GM20000 (cell line): ENCODE results near the gene FBN2.
"Not testable (repeated sequence)": the region's sequence is repeated elsewhere in the genome, so short reads cannot be mapped to it uniquely, and the experiment has no call there.

ENCODE experiments used
- DNase-seq: peaks from one replicate; pipeline ENCODE4 v3.0.0; 2012; ENCODE audit warnings: low spot score
- CTCF ChIP-seq: IDR thresholded peaks from 2 replicates; pipeline ENCODE4 v1.5.1; 2012; ENCODE audit warnings: mild to moderate bottlenecking, control low read depth; ENCODE audit errors: extremely low read depth, missing control alignments

FBN2 gene

GRCh38 chr5:128453121-128453520, 84.9 kb downstream of the FBN2 start:
- TF ChIP-seq CTCF = no peak
- no peak for DNase-seq

DNA sequence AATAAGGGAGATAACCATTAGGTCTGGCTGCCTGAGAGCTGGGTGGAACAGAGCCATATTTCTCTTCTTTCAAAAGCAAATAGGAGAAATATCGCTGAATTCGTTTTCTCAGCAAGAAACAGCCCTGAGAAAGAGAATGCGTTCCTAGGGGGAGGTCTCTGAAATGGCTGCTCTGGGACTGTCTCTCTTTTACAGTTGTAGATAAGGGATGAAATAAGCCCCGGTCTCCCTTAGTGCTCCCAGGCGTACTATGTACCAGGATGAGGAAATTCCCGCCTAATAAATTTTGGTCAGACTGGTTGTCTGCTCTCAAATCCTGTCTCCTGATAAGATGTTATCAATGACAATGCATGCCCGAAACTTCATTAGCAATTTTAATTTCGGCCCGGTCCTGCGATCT, 90.8 kb downstream of the FBN2 start:
- DNase-seq = not testable (repeated sequence)

DNA sequence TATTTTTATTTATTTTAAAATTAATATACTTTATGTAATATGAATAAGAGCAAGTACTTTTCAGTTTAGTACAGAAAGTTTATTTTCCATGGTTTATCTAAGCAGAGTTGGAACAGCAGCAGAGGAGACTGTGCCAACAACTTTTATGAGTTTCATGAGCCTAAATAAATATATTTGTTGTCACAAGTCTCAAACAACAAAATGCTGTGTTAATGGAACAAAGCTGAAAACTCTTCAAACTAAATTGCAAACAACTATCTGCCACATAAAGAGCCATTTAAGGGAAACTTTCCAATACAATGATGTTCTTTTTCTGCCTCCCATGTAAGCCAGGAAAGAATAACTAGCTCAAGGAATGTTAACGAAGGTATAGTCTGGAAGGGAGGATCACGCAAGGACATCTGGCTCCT, 96.1 kb downstream of the FBN2 start:
- TF ChIP-seq CTCF = no peak
- DNase-seq = no peak

DNA sequence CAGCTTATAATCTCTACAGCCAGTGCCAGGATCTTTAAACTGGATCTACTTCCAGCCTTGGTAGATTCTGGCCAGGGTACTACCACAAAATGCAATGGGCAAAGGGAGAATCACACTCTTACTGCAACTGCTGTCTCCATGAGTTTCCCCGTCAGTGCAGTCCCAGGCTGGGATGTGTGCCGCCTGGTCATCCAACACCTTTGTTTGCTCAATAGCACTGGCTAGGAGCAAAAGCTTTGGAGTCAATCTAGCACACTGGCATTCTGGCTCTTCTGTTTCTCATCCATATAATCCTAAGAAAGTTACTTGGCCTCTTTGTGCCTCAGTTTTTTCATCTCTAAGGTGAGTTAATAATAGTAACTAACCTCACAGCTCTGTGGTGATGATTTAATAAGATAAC, 96.9 kb downstream of the FBN2 start:
- no peak for TF ChIP-seq CTCF
- no peak for DNase-seq

- no peak for TF ChIP-seq CTCF
- DNase-seq = no peak
Observed at GRCh38 chr5:128436749-128437188, 101.3 kb downstream of the FBN2 start.

- TF ChIP-seq CTCF = no peak
- DNase-seq = no peak
Observed at GRCh38 chr5:128435861-128436260, 102.2 kb downstream of the FBN2 start.

GRCh38 chr5:128434993-128435392, 103.1 kb downstream of the FBN2 start:
- no peak for TF ChIP-seq CTCF
- no peak for DNase-seq

- no peak for DNase-seq
Observed at GRCh38 chr5:128432913-128433440, 105.1 kb downstream of the FBN2 start.

More at GRCh38 chr5:128432913-128433440, 105.1 kb downstream of the FBN2 start:
- TF ChIP-seq CTCF = no peak
